NK-92 treated with Interleukin-12 subunit alpha and Interleukin-12 subunit beta, amount 100 ng/mL, for 24 hours (cell line): ENCODE data around the gene PAXIP1.

Experiments used
- DNase-seq: peaks from one replicate; lab custom pipeline; 2025; lab: John Stamatoyannopoulos, UW

PAXIP1 gene

GRCh38 chr7:154996756-154997155 lies 6.2 kb downstream of the PAXIP1 start:
- no peak for DNase-seq

GRCh38 chr7:154996101-154996500 lies 6.8 kb downstream of the PAXIP1 start:
- DNase-seq, result no peak

- no peak for DNase-seq
These were observed 7.9 kb downstream of the PAXIP1 start for GRCh38 chr7:154994996-154995395.

GRCh38 chr7:154990964-154991540 lies 11.9 kb downstream of the PAXIP1 start:
- no peak for DNase-seq

- DNase-seq, result no peak
These were observed 15.4 kb downstream of the PAXIP1 start for GRCh38 chr7:154987571-154987970.

- DNase-seq, result no peak
These were observed 16.6 kb downstream of the PAXIP1 start for GRCh38 chr7:154986200-154986945.

GRCh38 chr7:154985230-154985629 lies 17.7 kb downstream of the PAXIP1 start:
- no peak for DNase-seq

- no peak for DNase-seq
These were observed 18.2 kb downstream of the PAXIP1 start for GRCh38 chr7:154984601-154985188.

GRCh38 chr7:154978017-154978416 lies 24.9 kb downstream of the PAXIP1 start:
- no peak for DNase-seq

- DNase-seq, result no peak
These were observed 25.7 kb downstream of the PAXIP1 start for GRCh38 chr7:154977250-154977649.

GRCh38 chr7:154976844-154977243 lies 26.1 kb downstream of the PAXIP1 start:
- no peak for DNase-seq

GRCh38 chr7:154975984-154976383 lies 26.9 kb downstream of the PAXIP1 start:
- DNase-seq, result no peak

- DNase-seq, result no peak
These were observed 29.5 kb downstream of the PAXIP1 start for GRCh38 chr7:154973381-154973780.

- no peak for DNase-seq
These were observed 34.5 kb downstream of the PAXIP1 start for GRCh38 chr7:154968336-154969001.

GRCh38 chr7:154967401-154967955 lies 35.4 kb downstream of the PAXIP1 start:
- DNase-seq, result no peak

- DNase-seq, result no peak
These were observed 37.9 kb downstream of the PAXIP1 start for GRCh38 chr7:154965014-154965413.

- DNase-seq, result no peak
These were observed 42.7 kb downstream of the PAXIP1 start for GRCh38 chr7:154960063-154960790.

- DNase-seq, result no peak
These were observed 46.5 kb downstream of the PAXIP1 start for GRCh38 chr7:154956427-154956826.

GRCh38 chr7:154953006-154953684 lies 49.8 kb downstream of the PAXIP1 start:
- peak; percentile 12 for DNase-seq

- no peak for DNase-seq
These were observed 52.0 kb downstream of the PAXIP1 start for GRCh38 chr7:154950960-154951359.

GRCh38 chr7:154947604-154948003 lies 55.3 kb downstream of the PAXIP1 start:
- no peak for DNase-seq
